Spleen (tissue), 7 donors: ENCODE measurements around the gene HAPLN2.

Experiments
- POLR2A ChIP-seq, 3 donors: fragments of 450-650 bp; IDR thresholded peaks; one replicate each; pipeline ENCODE4 v1.5.1; 2017; ENCODE audit warnings: antibody characterized with exemption in 3 of 3, mild to moderate bottlenecking in 1 of 3
- POLR2AphosphoS5 ChIP-seq, 3 donors: sonication (generic); formaldehyde crosslinking; IDR thresholded peaks; one replicate each; pipeline ENCODE4 v1.5.1; 2017; ENCODE audit warnings: antibody characterized with exemption in 3 of 3
- TF ChIP-seq, protein P1 (sequence below), 11 experiments: fragments of 200-600 bp in 7 of 11; fragments of 450-650 bp in 4 of 11; sonication (generic) in 4 of 11; IDR thresholded peaks in 8 of 11; conservative IDR thresholded peaks in 3 of 11; 1 replicate in 7 of 11; 2 replicates in 4 of 11; pipeline versions ENCODE4 v1.4.0 to v1.8.0; 2016 to 2021; ENCODE audit warnings: antibody characterized with exemption in 11 of 11, inconsistent platforms in 4 of 11, mild to moderate bottlenecking in 1 of 11
- donor health status: DM: no; HTN: no; CAD: no; lungs with moderate emphysema.
- donor health status: DM: no; HTN: no; CAD: no.
- donor health status: DM: no; HTN: no; CAD: no.

DNA sequence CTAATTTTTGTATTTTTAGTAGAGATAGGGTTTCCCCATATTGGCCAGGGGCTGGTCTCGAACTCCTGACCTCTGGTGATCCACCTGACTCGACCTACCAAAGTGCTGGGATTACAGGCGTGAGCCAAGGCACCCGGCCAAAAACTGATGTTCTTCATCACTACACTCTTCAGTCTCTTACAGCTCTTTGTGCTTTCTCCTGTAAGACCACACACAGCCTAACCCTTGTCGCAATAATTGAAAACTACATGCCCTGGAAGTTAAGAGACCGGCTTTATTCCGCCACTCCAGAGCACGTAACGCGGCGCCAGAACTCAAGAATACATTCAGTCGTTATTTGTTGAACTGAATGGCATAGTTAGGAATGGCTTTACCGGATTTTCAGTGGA is 18.5 kb upstream of the HAPLN2 start:
- TF ChIP-seq, protein P1, sequence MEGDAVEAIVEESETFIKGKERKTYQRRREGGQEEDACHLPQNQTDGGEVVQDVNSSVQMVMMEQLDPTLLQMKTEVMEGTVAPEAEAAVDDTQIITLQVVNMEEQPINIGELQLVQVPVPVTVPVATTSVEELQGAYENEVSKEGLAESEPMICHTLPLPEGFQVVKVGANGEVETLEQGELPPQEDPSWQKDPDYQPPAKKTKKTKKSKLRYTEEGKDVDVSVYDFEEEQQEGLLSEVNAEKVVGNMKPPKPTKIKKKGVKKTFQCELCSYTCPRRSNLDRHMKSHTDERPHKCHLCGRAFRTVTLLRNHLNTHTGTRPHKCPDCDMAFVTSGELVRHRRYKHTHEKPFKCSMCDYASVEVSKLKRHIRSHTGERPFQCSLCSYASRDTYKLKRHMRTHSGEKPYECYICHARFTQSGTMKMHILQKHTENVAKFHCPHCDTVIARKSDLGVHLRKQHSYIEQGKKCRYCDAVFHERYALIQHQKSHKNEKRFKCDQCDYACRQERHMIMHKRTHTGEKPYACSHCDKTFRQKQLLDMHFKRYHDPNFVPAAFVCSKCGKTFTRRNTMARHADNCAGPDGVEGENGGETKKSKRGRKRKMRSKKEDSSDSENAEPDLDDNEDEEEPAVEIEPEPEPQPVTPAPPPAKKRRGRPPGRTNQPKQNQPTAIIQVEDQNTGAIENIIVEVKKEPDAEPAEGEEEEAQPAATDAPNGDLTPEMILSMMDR (IDR thresholded peaks at IDR 0.05 in 8 of 11, conservative IDR thresholded peaks at IDR 0.05 in 3 of 11) = no peak
- TF ChIP-seq POLR2AphosphoS5 (IDR thresholded peaks at IDR 0.05) = no peak
- no peak for TF ChIP-seq POLR2A (IDR thresholded peaks at IDR 0.05)
